Measurements from ENCODE around the gene MED4.
A peak's percentile ranks its signal among the peaks of the same experiment; 100 is the strongest.

MED4 gene

GRCh38 chr13:48094781-48095502 is at the start of gene MED4:
Gene MED4, minus strand, starts transcription at chr13:48095104. Its CDS starts 26 bp downstream, at chr13:48095078.
- FAIRE-seq, result no peak

- FAIRE-seq, result no peak
Observed at GRCh38 chr13:48144413-48145035, 49.6 kb upstream of the MED4 start.

- FAIRE-seq, result no peak
Observed at GRCh38 chr13:48142436-48142835, 47.5 kb upstream of the MED4 start.

GRCh38 chr13:48138270-48138669 is 43.4 kb upstream of the MED4 start:
- no peak for FAIRE-seq

GRCh38 chr13:48132961-48133360 is 38.1 kb upstream of the MED4 start:
- no peak for FAIRE-seq

- no peak for FAIRE-seq
Observed at GRCh38 chr13:48131533-48131932, 36.6 kb upstream of the MED4 start.

- peak; percentile 76 for FAIRE-seq
Observed at GRCh38 chr13:48126944-48127830, 32.3 kb upstream of the MED4 start.

- FAIRE-seq, result no peak
Observed at GRCh38 chr13:48125794-48126228, 30.9 kb upstream of the MED4 start.

GRCh38 chr13:48123812-48124211 is 28.9 kb upstream of the MED4 start:
- FAIRE-seq, result no peak

GRCh38 chr13:48121733-48122132 is 26.8 kb upstream of the MED4 start:
- no peak for FAIRE-seq

- no peak for FAIRE-seq
Observed at GRCh38 chr13:48120241-48120640, 25.3 kb upstream of the MED4 start.

- FAIRE-seq, result no peak
Observed at GRCh38 chr13:48118030-48118429, 23.1 kb upstream of the MED4 start.

- no peak for FAIRE-seq
Observed at GRCh38 chr13:48116808-48117207, 21.9 kb upstream of the MED4 start.

- FAIRE-seq, result no peak
Observed at GRCh38 chr13:48113756-48114130, 18.8 kb upstream of the MED4 start.

GRCh38 chr13:48112896-48113755 is 18.2 kb upstream of the MED4 start:
- FAIRE-seq, result no peak

- no peak for FAIRE-seq
Observed at GRCh38 chr13:48110931-48111721, 16.2 kb upstream of the MED4 start.

- no peak for FAIRE-seq
Observed at GRCh38 chr13:48110132-48110868, 15.4 kb upstream of the MED4 start.

GRCh38 chr13:48108106-48108505 is 13.2 kb upstream of the MED4 start:
- no peak for FAIRE-seq

- no peak for FAIRE-seq
Observed at GRCh38 chr13:48097793-48098192, 2.9 kb upstream of the MED4 start.

GRCh38 chr13:48096670-48097069 is 1.8 kb upstream of the MED4 start:
- FAIRE-seq, result no peak

- FAIRE-seq, result no peak
Observed at GRCh38 chr13:48094404-48094780, 512 bp downstream of the MED4 start.
